Neutrophil (primary cell): ENCODE data around the gene HSD17B8.

Source experiments
- H3K27ac ChIP-seq: fragments of 200-600 bp; sonication (generic); 2 replicates; pipeline ENCODE4 v1.5.1; 2016; ENCODE audit warnings: mild to moderate bottlenecking, moderate library complexity
- H3K27me3 ChIP-seq: fragments of 200-600 bp; sonication (generic); 2 replicates; pipeline ENCODE4 v1.6.0; 2016; ENCODE audit warnings: mild to moderate bottlenecking
- H3K36me3 ChIP-seq: fragments of 200-600 bp; sonication (generic); 2 replicates; pipeline ENCODE4 v1.5.1; 2017
- H3K4me1 ChIP-seq, 2 experiments: fragments of 200-600 bp in 1 of 2; sonication (generic) in 1 of 2; 1 replicate in 1 of 2; 2 replicates in 1 of 2; pipeline versions ENCODE4 v1.5.1 to v1.6.1; 2013 to 2016; ENCODE audit warnings: low read depth in 1 of 2, low read length in 1 of 2, mild to moderate bottlenecking in 1 of 2, moderate library complexity in 1 of 2; ENCODE audit not compliant: control insufficient read depth in 1 of 2, insufficient read depth in 1 of 2
- H3K4me3 ChIP-seq, 2 experiments: fragments of 200-600 bp in 1 of 2; sonication (generic) in 1 of 2; 1 replicate in 1 of 2; 2 replicates in 1 of 2; pipeline ENCODE4 v1.5.1; 2013 to 2016; ENCODE audit warnings: low read depth in 1 of 2, low read length in 1 of 2, mild to moderate bottlenecking in 1 of 2, moderate library complexity in 1 of 2
- H3K9me3 ChIP-seq: fragments of 200-600 bp; sonication (generic); 2 replicates; pipeline ENCODE4 v1.5.1; 2016
- CTCF ChIP-seq: fragments of 200-600 bp; sonication (generic); IDR thresholded peaks from 2 replicates; pipeline ENCODE4 v1.5.1; 2016; ENCODE audit warnings: antibody characterized with exemption

The HSD17B8 gene

GRCh38 chr6:33195304-33196165, 8.9 kb upstream of the HSD17B8 start:
- Histone ChIP-seq H3K27ac (no peak overlapping the region), H3K4me1 (peaks cover 17 to 28% of the 10 kb centered on the region in 2 experiments), H3K4me3 (no peak overlapping the region), H3K36me3 (peaks cover 48% of the 10 kb centered on the region), H3K27me3 (peaks cover 39% of the 10 kb centered on the region), H3K9me3 (no peaks in the 10 kb centered on the region)
- no peak for TF ChIP-seq CTCF

- no peak overlapping the region for H3K4me3 ChIP-seq
- peaks cover 31 to 39% of the 10 kb centered on the region in 2 experiments for H3K4me1 ChIP-seq
- no peaks in the 10 kb centered on the region for H3K9me3 ChIP-seq
- H3K27me3 ChIP-seq = peaks cover 19% of the 10 kb centered on the region
- peak overlapping the region; percentile 38 for H3K27ac ChIP-seq
- peak; percentile 50 for TF ChIP-seq CTCF
- H3K36me3 ChIP-seq = peaks cover 57% of the 10 kb centered on the region
Observed at GRCh38 chr6:33197431-33198048, 6.9 kb upstream of the HSD17B8 start.

- Histone ChIP-seq H3K4me3 (no peak overlapping the region), H3K36me3 (peaks cover 65% of the 10 kb centered on the region), H3K4me1 (peaks cover 28 to 31% of the 10 kb centered on the region in 2 experiments), H3K27me3 (peaks cover 12% of the 10 kb centered on the region), H3K27ac (peak overlapping the region; percentile 38), H3K9me3 (no peaks in the 10 kb centered on the region)
- no peak for TF ChIP-seq CTCF
Observed at GRCh38 chr6:33198159-33198852, 6.1 kb upstream of the HSD17B8 start.

GRCh38 chr6:33198853-33199436, 5.5 kb upstream of the HSD17B8 start:
- no peaks in the 10 kb centered on the region for H3K9me3 ChIP-seq
- H3K36me3 ChIP-seq = peaks cover 67% of the 10 kb centered on the region
- H3K4me3 ChIP-seq = peak overlapping the region in 1 of 2 experiments; percentile 99
- H3K27ac ChIP-seq = peak overlapping the region; percentile 98
- peaks cover 29 to 34% of the 10 kb centered on the region in 2 experiments for H3K4me1 ChIP-seq
- no peak for TF ChIP-seq CTCF
- peaks cover 5% of the 10 kb centered on the region for H3K27me3 ChIP-seq

- H3K4me3 ChIP-seq = peak overlapping the region; percentile 84 to 99
- H3K4me1 ChIP-seq = peaks cover 37 to 42% of the 10 kb centered on the region in 2 experiments
- no peaks in the 10 kb centered on the region for H3K9me3 ChIP-seq
- peak overlapping the region; percentile 98 for H3K27ac ChIP-seq
- peaks cover 59% of the 10 kb centered on the region for H3K36me3 ChIP-seq
- TF ChIP-seq CTCF = peak; percentile 2
- no peaks in the 10 kb centered on the region for H3K27me3 ChIP-seq
Observed at GRCh38 chr6:33199687-33200218, 4.7 kb upstream of the HSD17B8 start.
